GM19328 (cell line): Measurements from ENCODE around the gene STK32C.
"Not testable (repeated sequence)": the region's sequence is repeated elsewhere in the genome, so short reads cannot be mapped to it uniquely, and the experiment has no call there.

ENCODE experiments used
- ATAC-seq: cut with Tn5 transposase; IDR thresholded peaks from one replicate; pipeline ENCODE4 v1.9.1; 2021; ENCODE audit warnings: mild to moderate bottlenecking, moderate library complexity; ENCODE audit not compliant: unreplicated experiment

STK32C gene

DNA sequence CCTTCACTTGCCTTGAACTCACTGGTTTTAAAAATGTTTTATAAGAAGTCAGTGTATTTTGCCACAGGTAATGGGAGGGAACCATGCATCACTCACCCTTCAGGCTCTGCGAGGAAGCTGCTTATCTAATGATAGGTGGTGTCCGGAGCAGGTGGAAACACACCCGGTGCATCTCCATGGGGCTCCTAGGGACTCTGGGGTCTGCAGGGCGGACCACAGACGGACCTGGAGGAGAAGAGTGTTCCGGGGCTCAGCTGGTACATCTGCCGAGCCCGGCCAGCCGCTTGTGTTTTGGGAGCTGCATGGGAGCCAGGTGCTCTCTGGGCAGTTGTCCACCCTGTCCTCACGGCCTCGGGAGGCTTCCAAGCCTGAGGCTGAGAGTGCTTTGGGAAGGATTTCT, 31.5 kb upstream of the STK32C start:
- ATAC-seq, result no peak

DNA sequence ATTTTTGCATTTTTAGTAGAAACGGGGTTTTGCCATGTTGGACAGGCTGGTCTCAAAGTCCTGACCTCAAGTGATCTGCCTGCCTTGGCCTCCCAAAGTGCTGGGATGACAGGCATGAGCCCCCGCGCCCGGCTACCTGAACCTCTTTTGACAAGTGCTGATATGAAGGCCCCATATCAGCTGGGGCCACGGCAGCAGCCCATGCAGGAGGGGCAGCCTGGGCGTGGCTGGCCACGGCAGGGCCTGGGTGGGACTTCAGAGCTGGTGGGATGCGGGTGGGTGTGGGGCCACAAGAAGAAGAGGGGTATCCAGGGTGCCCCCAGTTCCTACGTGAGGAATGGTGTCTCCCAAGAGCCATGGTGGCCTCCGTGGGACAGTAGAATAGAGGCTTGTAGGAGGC, 31.1 kb upstream of the STK32C start:
- no peak for ATAC-seq

DNA sequence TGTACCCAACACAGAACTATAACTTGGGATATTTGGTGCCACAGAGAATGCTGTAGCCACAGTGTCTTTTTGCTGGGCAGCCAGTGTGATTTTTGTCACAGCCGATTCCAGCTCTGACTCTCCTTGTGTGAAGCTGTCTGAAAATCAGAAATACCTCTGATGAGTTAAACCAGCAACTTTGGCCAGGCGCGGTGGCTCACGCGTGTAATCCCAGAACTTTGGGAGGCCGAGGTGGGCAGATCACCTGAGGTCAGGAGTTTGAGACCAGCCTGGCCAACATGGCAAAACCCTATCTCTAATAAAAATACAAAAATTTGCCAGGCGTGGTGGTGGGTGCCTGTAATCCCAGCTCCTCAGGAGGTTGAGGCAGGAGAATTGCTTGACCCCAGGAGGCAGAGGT, 30.1 kb upstream of the STK32C start:
- not testable (repeated sequence) for ATAC-seq

DNA sequence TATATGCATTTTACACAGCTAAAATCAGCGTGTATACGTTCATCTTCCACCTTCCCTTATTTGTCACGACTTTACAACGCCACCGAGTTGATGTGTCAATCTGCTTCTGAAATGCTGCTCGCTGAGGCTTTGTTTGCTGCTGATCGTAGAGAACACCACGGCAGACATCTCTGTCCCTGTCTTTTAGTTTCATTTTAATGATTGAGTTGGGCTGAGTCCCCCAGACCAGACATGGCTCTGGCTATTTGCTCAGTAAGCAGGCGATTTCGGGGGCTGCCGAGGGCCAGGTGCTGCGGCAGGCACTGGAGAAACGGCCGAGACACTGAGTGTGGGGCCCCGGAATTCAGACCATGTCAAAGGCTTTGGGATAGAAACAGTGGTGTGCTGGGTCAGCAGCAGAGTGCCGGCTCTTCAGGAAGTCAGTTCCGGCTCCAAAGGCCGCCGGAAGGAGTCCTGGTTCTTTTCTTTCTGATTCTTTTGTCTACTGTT, 29.2 kb upstream of the STK32C start:
- no peak for ATAC-seq

DNA sequence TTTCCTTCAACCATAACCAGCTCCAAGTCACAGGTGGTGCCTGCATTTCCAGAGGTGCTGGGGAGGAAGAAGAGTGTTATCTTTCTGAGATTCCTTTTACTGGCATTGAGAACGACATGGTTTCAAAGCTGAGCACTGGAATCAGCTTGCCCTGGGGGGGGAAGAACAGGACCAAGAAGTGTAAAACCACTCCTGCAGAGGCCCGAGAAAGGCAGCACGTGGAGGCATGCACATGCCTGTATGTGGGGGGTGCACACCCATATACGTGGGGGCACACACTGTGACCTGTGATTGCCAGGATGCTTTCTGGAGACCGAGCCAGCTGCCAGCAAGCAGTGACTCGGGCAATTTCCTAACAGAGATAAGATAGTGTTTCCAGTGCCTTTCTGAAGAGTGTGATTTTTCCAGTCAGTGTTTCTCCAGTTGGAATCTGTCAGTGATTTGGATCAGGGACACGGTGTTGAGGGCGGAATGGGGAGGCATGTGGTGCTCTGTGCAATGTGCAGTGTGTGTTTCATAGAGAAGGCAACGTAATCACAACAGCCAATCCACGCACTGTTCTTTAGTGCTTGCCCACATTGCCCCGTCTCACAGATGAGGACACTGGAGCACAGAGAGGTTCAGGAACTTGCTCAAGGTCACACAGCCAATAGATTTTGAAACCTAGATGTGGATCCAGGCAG, 28.5 kb upstream of the STK32C start:
- no peak for ATAC-seq

DNA sequence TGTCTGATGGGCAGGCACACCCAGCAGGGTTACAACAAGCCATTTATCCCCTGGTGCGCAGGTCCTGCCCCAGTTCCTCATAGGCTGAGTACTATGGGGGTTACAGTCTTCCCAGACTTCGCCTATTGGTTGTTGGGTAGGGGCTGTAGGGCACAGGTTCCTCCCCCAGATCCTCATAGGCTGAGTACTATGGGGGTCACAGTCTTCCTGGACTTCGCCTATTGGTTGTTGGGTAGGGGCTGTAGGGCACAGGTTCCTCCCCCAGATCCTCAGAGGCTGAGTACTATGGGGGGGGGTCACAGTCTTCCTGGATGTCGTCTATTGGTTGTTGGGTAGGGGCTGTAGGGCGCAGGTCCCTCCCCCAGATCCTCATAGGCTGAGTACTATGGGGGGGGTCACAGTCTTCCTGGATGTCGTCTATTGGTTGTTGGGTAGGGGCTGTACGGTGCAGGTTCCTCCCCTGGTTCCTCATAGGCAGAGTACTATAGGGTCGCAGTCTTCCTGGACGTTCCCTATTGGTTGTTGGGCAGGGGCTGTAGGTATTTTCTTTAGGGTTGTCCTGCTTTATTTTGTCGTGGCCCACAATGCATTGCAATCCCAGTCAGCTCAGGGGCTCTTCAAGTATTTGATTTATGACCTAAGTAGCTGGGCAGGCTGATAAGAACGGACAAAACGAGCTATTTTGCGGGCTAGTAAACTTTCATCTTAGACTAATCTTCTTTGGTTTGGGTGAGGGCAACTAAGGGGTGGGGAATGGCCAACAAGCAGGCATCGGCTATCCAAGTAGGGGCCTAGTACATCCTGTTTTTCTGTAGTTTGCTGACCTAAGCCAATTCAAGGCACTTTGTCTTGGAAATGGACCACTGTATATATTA, 27.7 kb upstream of the STK32C start:
- no peak for ATAC-seq

DNA sequence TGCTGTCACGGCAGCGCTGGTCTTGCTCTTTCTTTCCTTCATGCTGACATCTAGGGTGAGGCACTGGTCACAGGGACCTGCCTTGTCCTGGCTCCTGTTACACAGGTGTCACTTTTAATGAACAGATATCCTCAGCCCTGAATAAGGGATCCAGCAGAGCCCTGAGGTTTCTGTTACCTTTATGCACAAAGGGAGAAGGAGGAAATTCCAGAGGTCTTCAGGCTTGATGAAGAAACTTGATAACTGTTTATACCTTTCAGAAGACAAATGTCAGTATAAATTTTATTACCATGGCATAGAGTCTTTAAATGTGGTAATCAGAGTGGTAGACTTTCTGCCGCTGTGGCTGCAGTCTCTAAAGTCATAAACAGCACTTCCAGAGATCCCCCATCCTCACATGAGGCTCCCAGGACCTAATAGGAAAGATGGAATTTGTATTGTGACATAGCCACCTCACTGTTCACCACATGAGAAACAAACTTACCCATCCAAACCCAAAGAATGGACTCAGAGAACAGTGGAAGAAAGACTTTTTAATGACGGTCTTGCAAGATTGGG, 27.0 kb upstream of the STK32C start:
- ATAC-seq, result no peak

DNA sequence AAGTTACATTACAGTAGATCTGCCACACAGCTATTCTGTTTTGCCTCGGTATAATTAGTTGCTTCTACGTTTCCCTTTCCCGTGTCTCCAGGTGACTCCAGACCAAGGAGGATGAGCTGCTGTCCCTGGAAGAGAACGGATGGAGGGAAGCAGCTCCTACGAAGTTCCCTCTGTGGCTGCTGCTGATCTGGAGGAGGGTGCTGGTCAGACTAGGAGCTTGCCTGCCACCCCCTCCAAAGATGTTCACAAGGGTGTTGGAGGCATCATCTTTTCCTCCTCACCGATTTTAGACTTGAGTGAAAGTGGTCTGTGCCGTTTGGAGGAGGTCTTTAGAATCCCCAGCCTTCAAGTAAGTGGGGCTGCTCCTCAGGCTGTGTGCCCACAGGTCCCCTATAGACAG, 25.6 kb upstream of the STK32C start:
- ATAC-seq, result no peak

DNA sequence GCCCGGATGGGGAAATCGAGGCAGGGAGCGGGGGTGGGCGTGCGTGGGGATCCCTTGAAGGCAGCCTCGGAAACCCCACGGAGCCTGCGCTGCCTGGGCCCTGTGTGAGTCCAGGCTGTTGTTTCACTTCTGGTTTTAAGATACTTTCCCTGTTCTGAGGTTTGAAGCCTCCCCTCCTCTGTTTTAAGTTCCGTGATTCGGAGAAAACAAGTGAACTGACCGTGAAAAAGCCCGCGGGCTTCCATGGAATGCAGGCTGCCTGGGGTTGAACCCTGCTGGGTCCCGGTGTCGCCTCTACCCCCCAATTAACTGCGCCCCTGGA, 24.6 kb upstream of the STK32C start:
- peak; percentile 41 for ATAC-seq

DNA sequence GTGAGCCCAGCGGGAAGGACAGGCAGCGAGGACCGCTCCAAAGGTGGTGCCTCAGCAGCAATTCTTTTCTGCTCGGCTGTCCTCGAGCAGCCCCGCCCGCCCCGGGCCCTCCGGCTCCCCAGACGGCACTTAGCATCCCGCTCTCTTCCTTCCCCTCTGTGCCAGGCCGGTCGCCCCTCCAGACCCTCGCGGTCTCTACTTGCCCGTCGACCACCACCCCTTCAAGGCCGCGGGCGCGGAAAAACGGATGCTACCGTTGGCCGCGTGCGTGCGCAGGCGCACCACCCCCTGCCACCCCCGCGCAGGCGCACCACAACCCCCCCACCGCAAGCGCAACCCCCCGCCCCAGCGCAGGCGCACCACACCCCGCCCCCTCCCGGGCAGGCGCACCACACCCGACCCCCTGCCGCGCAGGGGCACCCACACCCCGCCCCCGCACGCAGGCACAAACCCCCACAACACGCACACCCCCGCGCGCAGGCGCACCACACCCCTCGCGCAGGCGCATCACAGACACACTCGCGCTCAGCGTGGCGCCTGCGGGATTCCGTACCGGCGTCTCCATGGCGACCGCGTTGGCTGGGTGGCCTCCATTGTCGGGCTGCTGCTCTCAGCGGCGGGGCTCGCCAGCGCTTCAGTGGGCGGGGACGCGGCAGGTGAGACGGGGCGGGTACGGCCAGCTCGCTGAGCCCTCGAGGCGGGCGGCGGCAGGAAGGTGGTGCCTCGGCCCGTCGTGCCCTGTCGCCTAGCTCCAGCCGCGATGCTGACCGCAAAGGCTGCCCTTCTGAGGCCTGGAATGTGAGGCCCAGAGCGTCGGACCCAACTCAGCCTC, 24.1 kb upstream of the STK32C start, which contains the start of gene LRRC27:
Gene LRRC27, plus strand, starts transcription at position 593 of the 832 bp plus-strand sequence. CDS start 1,332 bp downstream, outside the sequence.
- peak; percentile 83 for ATAC-seq

DNA sequence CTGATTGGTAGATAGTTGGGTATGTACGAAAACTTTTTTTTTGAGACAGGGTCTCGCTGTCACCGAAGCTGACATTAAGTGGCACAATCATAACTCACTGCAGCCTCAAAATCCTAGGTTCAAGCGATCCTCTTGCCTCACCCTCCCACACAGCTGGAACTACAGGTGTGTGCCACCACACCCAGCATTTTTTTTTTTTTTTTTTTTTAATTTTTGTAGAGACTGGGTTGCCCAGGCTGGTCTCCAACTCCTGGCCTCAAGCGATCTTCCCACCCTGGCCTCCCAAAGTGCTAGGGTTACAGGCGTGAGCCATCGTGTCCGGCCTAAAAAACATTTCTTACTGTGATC, 22.7 kb upstream of the STK32C start:
- no peak for ATAC-seq

DNA sequence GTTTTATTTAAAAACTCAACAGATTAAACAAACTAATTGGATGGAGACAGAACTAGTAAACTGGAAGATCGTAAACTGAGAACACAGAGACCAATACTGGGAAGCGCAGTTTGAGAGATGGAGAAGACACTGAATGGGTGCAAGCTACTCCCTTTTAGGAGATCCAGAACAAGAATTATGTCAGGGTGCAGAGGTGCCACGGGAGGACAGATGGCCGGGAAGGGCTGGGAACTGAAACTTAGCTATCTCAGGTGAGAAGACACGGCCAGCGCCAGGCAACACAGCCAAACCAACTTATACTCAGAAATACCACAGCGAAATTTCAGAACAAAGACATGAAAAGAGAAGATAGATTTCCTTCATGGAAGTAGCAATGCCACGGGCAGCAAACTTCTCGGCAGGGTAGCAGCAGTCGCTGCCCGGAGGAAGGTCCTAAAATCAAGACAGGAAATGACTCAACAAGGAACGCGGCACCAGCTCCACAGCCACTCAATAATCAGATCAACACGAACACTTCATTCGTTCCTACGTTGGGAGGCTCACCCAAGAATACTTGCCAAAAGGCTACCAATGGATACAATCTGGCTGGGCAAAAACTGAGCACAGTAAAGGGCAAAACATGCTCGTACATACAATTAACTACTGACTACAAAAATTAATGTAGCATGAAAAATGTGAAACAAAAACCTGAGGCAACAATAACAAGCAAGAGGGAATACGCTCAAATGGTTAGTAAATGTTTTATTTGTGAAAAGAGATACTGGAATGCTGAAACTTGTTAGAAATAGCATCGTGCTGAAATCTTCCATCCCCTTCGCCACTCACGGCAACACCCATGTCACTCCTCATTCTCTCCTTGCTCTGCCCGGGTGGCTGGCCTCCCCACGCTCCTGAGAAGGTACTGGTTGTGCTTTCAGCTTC, 22.1 kb upstream of the STK32C start:
- no peak for ATAC-seq

DNA sequence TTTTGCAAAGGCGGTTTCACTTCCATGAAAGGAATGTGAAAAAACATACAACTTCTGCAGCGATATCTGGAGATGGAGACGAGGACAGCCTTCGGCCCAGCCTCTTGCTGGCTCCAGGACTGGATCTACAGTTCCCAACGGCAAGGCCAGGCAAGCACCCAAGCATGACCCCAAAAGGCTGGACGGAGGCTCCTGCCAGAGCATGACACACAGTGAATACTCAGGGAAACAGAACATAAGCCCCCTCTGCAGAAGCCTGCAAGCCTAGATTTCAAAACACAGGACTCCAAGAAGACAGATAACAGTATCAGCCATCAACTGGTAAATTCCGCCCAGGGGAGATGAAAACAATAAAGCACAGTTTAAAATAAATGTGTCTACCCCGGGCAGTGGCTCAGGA, 21.0 kb upstream of the STK32C start:
- no peak for ATAC-seq

DNA sequence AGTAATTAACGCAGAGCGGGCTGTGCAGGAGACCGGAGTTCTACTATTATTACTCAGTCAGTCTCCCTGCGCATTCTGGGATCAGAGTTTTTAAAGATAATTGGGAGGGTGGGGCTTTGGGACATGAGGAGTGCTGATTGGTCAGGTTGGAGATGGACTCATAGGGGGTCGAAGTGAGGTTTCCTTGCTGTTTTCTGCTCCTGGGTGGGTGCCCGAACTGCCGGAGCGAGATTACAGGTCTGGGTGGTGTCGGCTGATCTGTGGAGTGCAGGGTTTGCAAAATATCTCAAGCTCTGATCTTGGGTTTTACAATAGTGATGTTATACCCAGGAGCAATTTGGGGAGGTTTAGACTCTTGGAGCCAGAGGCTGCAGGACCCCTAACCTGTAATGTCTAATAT, 20.4 kb upstream of the STK32C start:
- ATAC-seq, result no peak

DNA sequence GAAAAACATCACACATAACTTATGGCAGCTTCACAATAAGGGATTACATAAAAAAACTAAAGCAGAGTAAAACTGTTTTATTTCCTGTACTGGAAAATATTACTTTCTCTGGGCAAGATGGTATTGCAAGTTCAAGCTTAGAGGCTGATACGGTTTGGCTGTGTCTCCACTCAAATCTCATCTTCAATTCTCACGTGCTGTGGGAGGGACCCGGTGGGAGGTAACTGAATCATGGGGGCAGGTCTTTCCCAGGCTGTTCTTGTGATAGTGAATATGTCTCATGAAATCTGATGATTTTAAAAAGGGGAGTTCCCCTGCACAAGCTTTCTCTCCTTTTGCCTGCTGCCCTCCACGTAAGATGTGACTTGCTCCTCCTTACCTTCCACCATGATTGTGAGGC, 19.2 kb upstream of the STK32C start:
- no peak for ATAC-seq

DNA sequence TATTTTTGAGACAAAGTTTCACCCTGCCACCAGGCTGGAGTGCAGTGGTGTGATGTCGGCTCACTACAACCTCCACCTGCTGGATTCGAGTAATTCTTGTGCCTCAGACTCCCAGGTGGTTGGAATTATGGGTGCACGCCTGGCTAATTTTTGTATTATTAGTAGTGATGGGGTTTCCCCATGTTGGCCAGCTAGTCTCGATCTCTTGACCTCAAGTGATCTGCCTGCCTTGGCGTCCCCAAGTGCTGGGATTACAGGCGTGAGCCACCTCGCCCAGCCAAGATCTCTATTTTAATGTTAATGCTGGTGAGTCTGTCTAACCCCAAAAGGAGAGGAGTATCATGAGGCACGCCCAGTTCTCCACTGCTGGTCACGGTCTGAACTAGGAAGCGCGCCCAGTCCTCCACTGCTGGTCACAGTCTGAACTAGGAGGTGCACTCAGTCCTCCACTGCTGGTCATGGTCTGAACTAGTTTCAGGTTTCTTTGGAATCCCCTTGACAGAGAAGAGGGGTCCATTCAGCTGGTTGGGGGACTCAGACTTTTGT, 18.7 kb upstream of the STK32C start:
- ATAC-seq, result no peak

DNA sequence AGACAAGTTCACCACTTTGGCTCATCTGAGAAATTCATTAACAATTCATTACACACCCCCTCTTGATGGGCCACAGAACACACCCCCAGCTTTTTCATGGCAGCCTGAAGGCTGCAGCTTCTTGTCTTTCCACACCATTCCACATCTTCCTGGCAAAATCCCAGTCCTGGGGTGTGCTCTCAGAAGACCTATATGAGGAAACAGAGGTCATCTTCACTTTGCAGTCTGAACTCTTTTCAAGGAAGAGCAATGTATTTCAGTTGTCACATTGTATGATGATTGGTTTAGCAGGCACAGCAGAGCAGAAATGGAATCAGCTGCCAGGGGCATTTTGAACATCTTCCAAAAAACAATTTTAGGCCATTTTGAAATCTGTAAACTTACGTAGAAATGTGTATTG, 16.4 kb upstream of the STK32C start:
- no peak for ATAC-seq

DNA sequence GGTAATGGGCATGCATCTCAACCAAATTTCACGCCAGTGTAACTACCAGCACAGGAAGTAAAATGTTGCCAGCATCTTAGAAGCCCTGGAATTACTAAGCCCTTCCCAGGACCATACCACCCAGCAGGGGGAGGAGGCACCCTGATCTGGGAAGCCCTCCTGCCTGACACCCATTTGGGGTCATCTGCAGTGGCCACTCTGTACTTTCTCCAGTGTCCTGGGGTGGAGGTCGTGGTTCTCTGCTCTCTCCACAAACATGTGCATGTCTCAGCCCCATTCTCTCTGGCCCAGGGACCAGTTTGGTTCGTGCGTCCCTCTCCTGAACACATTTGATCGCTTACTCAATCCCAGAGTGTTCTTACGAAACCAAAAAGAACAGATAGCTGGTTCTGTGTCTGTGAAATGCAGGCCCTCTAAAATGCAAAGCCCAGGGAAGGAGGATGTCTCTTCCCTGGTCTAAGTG, 14.9 kb upstream of the STK32C start:
- ATAC-seq, result no peak

DNA sequence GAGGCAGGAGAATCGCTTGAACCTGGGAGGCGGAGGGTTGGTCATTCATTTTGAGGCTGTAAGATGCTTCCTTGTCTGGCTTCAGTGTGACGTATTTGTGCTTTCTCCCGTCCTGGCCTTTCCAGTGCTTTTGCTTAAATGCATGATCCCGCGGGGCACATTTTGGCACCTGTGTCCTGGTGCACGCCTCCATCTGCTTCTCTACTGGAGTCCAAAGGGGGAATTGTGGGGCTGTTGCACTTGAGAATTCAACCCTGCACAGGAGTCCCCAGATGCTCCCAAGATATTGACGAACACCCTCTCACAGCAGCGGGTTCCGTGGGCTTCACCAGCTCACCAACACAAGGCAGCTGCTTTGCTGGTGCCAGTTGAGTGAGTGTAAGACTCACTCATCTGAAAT, 14.0 kb upstream of the STK32C start:
- no peak for ATAC-seq
